Measurements from ENCODE around the gene ITGA5. TPM values are rescaled to one million over a fixed set of nuclear protein-coding genes. Genes with fewer than 3 reads are reported as not detected.

Gene ITGA5
- total and polyA plus RNA-seq, 2 of the 13 experiments (the other 11 are each of a cell fraction or from before 2014, with no cell fraction given), result 0.20 to 0.40 TPM

GRCh38 chr12:54393207-54393609 lies 25.9 kb downstream of the ITGA5 start:
- Histone ChIP-seq H3K36me3 (replicated peaks in 1 of 2; ENCODE audit: control insufficient read depth in 1 of 2, insufficient read depth in 2 of 2, low read length in 2 of 2) (no peaks in the 10 kb centered on the region), H3K9me3 (ENCODE audit: low read length) (no peaks in the 10 kb centered on the region), H3K4me1 (ENCODE audit: insufficient read depth, low read length) (peaks cover 12% of the 10 kb centered on the region; the same call in 1 of the 2 replicates), H3K4me2 (ENCODE audit: low read depth, low read length) (no peak overlapping the region), H4K20me1 (ENCODE audit: insufficient read depth, low read length) (no peaks in the 10 kb centered on the region), H3K79me2 (ENCODE audit: insufficient read depth, low read length) (no peaks in the 10 kb centered on the region), H3K27ac (ENCODE audit: extremely low read length, insufficient read depth, low read length) (no peak overlapping the region), H2AFZ (ENCODE audit: low read length) (no peak overlapping the region), H3K4me3 (replicated peaks in 1 of 3; ENCODE audit: insufficient read depth in 1 of 3, low read depth in 2 of 3, low read length in 3 of 3) (no peak overlapping the region), H3K9ac (ENCODE audit: insufficient read depth, low read depth, low read length) (no peak overlapping the region), H3K27me3 (ENCODE audit: control insufficient read depth in 1 of 2, insufficient read depth in 2 of 2, low read length in 2 of 2) (peaks cover 0 to 2% of the 10 kb centered on the region in 2 experiments; a peak in 2 of 5 replicates)
- DNase-seq (ENCODE audit: low spot score) (no peak), FAIRE-seq (no peak), ATAC-seq (no peak)
- ChIA-PET POLR2A (no interaction called here), CTCF (ENCODE audit: low intra/inter-chr PET ratio, low total read pairs) (no interaction called here)
- intact Hi-C loops (cut with micrococcal nuclease; ENCODE audit: unreplicated experiment) (no loop called here), in situ Hi-C loops (cut with HindIII; ENCODE audit: extremely low pct_ligation_motif_present, low pct_unique_long_range_greater_than_20kb) (no loop called here)
- TF ChIP-seq TEAD2 (CRISPR knock-in tag; IDR thresholded peaks at IDR 0.05), result no peak
- no peak for TF ChIP-seq JUNB (CRISPR knock-in tag; IDR thresholded peaks at IDR 0.05; ENCODE audit: borderline replicate concordance)
- TF ChIP-seq ZNF770 (CRISPR knock-in tag; IDR thresholded peaks at IDR 0.05), result no peak
- TF ChIP-seq ESRRA (CRISPR knock-in tag; IDR thresholded peaks at IDR 0.05; ENCODE audit: low read depth), result no peak
- TF ChIP-seq SIN3A (IDR thresholded peaks at IDR 0.05; ENCODE audit: borderline replicate concordance, low read depth, low read length), result no peak
- TF ChIP-seq, protein P1, sequence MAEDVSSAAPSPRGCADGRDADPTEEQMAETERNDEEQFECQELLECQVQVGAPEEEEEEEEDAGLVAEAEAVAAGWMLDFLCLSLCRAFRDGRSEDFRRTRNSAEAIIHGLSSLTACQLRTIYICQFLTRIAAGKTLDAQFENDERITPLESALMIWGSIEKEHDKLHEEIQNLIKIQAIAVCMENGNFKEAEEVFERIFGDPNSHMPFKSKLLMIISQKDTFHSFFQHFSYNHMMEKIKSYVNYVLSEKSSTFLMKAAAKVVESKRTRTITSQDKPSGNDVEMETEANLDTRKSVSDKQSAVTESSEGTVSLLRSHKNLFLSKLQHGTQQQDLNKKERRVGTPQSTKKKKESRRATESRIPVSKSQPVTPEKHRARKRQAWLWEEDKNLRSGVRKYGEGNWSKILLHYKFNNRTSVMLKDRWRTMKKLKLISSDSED (CRISPR knock-in tag; IDR thresholded peaks at IDR 0.05), result no peak
- no peak for TF ChIP-seq FOXK2 (IDR thresholded peaks at IDR 0.05)
- TF ChIP-seq MIXL1 (CRISPR knock-in tag; IDR thresholded peaks at IDR 0.05), result no peak
- TF ChIP-seq RARA (CRISPR knock-in tag; IDR thresholded peaks at IDR 0.05), result no peak
- no peak for TF ChIP-seq ZNF121 (CRISPR knock-in tag; IDR thresholded peaks at IDR 0.05)
- no peak for TF ChIP-seq ZNF446 (CRISPR knock-in tag; IDR thresholded peaks at IDR 0.05)
- no peak for TF ChIP-seq STAG1 (CRISPR knock-in tag; IDR thresholded peaks at IDR 0.05)
- no peak for TF ChIP-seq RXRA (CRISPR knock-in tag; IDR thresholded peaks at IDR 0.05)
- TF ChIP-seq ZNF644 (CRISPR knock-in tag; IDR thresholded peaks at IDR 0.05; ENCODE audit: low read depth), result no peak
- TF ChIP-seq ZNF275 (CRISPR knock-in tag; IDR thresholded peaks at IDR 0.05; ENCODE audit: borderline replicate concordance), result no peak
- no peak for TF ChIP-seq RCOR2 (CRISPR knock-in tag; IDR thresholded peaks at IDR 0.05)
- TF ChIP-seq NFE2L2 (IDR thresholded peaks at IDR 0.05; ENCODE audit: low read length), result no peak
- no peak for TF ChIP-seq NCOA5 (CRISPR knock-in tag; IDR thresholded peaks at IDR 0.05)
- no peak for TF ChIP-seq ARID5B (CRISPR knock-in tag; IDR thresholded peaks at IDR 0.05)
- 23% methylated on average over 6 of the region's 6 CpGs for WGBS (ENCODE audit: low lambda C conversion rate)
- no TSS peak for BruUV-seq (replicated peaks)
